Erythroblast (primary cell): ENCODE measurements around the gene PPP2R5B.

Experiments
- GATA1 ChIP-seq: IDR thresholded peaks from 2 replicates; pipeline ENCODE4 v1.6.1; 2011; ENCODE audit warnings: low read depth, mild to moderate bottlenecking, control low read depth, low read length, moderate library complexity
- POLR2A ChIP-seq: IDR thresholded peaks from 2 replicates; pipeline ENCODE4 v1.6.1; 2011; ENCODE audit warnings: mild to moderate bottlenecking, low read length

- no peak for TF ChIP-seq POLR2A
- no peak for TF ChIP-seq GATA1
These were observed 36.2 kb downstream of the PPP2R5B start for GRCh38 chr11:64960719-64961118.
